Measurements from ENCODE around the gene ELOF1.
A peak's percentile ranks its signal among the peaks of the same experiment; 100 is the strongest.

ELOF1 gene

DNA sequence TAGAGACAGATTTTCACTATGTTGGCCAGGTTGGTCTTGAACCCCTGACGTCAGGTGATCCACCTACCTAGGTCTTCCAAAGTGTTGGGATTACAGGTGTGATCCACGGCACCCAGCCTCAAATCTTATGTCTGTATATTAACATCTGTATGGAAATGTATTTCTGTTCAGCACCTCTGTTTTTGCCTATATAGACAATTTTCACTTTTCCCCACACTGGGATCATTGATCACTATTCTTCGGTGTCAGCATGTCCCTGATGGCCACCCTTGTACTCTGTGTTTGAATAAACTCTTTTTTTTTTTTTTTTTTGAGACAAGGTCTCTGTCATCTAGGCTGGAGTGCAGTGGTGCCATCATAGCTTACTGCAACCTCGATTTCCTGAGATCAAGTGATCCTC lies 35.1 kb upstream of the ELOF1 start:
- H3K9ac ChIP-seq (ENCODE audit: low read depth, low read length) = no peak overlapping the region
- TF ChIP-seq, protein P1, sequence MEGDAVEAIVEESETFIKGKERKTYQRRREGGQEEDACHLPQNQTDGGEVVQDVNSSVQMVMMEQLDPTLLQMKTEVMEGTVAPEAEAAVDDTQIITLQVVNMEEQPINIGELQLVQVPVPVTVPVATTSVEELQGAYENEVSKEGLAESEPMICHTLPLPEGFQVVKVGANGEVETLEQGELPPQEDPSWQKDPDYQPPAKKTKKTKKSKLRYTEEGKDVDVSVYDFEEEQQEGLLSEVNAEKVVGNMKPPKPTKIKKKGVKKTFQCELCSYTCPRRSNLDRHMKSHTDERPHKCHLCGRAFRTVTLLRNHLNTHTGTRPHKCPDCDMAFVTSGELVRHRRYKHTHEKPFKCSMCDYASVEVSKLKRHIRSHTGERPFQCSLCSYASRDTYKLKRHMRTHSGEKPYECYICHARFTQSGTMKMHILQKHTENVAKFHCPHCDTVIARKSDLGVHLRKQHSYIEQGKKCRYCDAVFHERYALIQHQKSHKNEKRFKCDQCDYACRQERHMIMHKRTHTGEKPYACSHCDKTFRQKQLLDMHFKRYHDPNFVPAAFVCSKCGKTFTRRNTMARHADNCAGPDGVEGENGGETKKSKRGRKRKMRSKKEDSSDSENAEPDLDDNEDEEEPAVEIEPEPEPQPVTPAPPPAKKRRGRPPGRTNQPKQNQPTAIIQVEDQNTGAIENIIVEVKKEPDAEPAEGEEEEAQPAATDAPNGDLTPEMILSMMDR (IDR thresholded peaks at IDR 0.05; ENCODE audit: borderline replicate concordance, extremely low read depth, low read length, poor library complexity, severe bottlenecking) = no peak
- TF ChIP-seq EZH2 (IDR thresholded peaks at IDR 0.05; ENCODE audit: borderline replicate concordance, low read depth, low read length, severe bottlenecking) = no peak
- no peak for DNase-seq
- no peak overlapping the region for H3K27ac ChIP-seq (ENCODE audit: low read length)
- H4K20me1 ChIP-seq (ENCODE audit: insufficient read depth, low read length) = peaks cover 7% of the 10 kb centered on the region
- H3K27me3 ChIP-seq (ENCODE audit: insufficient read depth, low read length, poor library complexity) = no peaks in the 10 kb centered on the region
- H3K4me3 ChIP-seq (ENCODE audit: low read depth in 1 of 2, low read length in 2 of 2) = no peak overlapping the region
- H3K4me1 ChIP-seq (ENCODE audit: insufficient read depth, low read length) = peaks cover 21% of the 10 kb centered on the region
- H3K4me2 ChIP-seq (ENCODE audit: insufficient read depth, low read length) = no peak overlapping the region
- peaks cover 6% of the 10 kb centered on the region for H3K36me3 ChIP-seq (ENCODE audit: insufficient read depth, low read length)
- H3K9me3 ChIP-seq (ENCODE audit: insufficient read depth, low read length, severe bottlenecking) = no peaks in the 10 kb centered on the region
- H2AFZ ChIP-seq (ENCODE audit: low read depth, low read length) = no peak overlapping the region
- no peak for ATAC-seq (ENCODE audit: insufficient read depth, low read depth)
- peaks cover 18% of the 10 kb centered on the region for H3K79me2 ChIP-seq (ENCODE audit: insufficient read depth, low read length)

DNA sequence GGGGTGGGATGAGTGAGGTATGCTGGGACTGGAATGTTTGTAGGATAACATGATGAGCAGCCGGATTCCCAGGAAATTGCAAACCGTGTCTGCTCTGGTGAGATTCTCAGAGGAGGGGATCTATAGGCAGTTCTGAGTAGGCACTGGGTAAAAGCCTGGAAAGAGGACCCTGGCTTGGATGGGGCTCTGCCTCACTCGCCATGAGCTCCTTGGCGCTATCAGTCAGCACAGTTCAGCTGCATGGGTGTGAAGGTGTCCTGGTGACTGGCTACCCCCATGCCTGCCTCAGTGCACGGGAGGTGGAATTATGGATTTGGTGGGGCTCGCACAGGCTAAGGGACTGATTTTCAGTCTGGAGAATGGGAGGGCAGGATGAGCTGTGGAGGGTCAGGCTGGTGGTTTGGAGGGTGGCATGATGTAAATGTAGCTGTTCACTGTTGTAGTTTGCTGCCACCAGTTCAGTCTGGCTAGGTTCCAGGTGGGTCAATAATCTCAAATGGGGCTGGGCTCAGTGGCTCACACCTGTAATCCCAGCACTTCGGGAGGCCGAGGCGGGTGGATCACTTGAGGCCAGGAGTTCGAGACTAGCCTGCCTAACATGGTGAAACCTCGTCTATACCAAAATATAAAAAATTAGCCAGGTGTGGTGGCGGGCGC lies 29.1 kb upstream of the ELOF1 start:
- ATAC-seq (ENCODE audit: insufficient read depth, low read depth) (peak; percentile 38; the same call in 1 of the 3 replicates), DNase-seq (no peak)
- Histone ChIP-seq H3K9ac (ENCODE audit: low read depth, low read length) (peak overlapping the region; percentile 15; the same call in 1 of the 2 replicates), H4K20me1 (ENCODE audit: insufficient read depth, low read length) (no peaks in the 10 kb centered on the region), H3K79me2 (ENCODE audit: insufficient read depth, low read length) (no peaks in the 10 kb centered on the region), H3K4me1 (ENCODE audit: insufficient read depth, low read length) (peaks cover 8% of the 10 kb centered on the region; the same call in 1 of the 2 replicates), H2AFZ (ENCODE audit: low read depth, low read length) (peak overlapping the region; percentile 54), H3K36me3 (ENCODE audit: insufficient read depth, low read length) (no peaks in the 10 kb centered on the region), H3K9me3 (ENCODE audit: insufficient read depth, low read length, severe bottlenecking) (no peaks in the 10 kb centered on the region), H3K27me3 (ENCODE audit: insufficient read depth, low read length, poor library complexity) (no peaks in the 10 kb centered on the region), H3K4me2 (ENCODE audit: insufficient read depth, low read length) (peak overlapping the region; percentile 23), H3K4me3 (ENCODE audit: low read depth in 1 of 2, low read length in 2 of 2) (no peak overlapping the region), H3K27ac (ENCODE audit: low read length) (no peak overlapping the region)
- no peak for TF ChIP-seq EZH2 (IDR thresholded peaks at IDR 0.05; ENCODE audit: borderline replicate concordance, low read depth, low read length, severe bottlenecking)
- TF ChIP-seq, protein P1 (IDR thresholded peaks at IDR 0.05; ENCODE audit: borderline replicate concordance, extremely low read depth, low read length, poor library complexity, severe bottlenecking) = no peak

DNA sequence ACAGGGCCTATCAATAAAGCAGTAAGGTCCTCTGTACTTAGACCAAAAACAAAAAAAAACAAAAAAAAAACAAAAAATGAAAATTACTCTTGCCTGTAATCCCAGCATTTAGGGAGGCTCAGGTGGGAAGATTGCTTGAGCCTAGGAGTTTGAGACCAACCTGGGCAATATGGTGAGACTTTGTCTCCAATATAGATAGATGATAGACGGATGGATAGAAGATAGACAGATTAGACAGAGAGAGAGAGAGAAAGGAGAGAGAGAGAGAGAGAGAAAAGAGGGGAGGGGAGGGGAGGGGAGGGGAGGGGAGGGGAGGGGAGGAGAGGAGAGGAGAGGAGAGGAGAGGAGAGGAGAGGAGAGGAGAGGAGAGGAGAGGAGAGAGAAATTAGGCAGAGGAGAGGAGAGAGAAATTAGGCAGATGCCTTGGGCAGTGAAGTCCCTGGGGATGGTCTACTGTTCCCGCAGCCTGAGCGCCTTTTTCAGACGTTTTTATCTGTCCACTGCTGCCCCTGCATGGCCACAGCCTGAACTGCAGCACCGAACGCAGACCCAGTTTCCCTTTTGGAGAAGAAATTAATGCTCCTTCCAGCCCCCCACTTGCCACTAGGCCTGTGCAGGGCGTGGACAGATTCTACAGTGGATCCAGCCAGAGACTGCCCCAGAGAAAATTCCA lies 28.4 kb upstream of the ELOF1 start:
- H3K4me1 ChIP-seq (ENCODE audit: insufficient read depth, low read length) = peaks cover 8% of the 10 kb centered on the region; the same call in 1 of the 2 replicates
- TF ChIP-seq EZH2 (IDR thresholded peaks at IDR 0.05; ENCODE audit: borderline replicate concordance, low read depth, low read length, severe bottlenecking) = no peak
- TF ChIP-seq, protein P1 (IDR thresholded peaks at IDR 0.05; ENCODE audit: borderline replicate concordance, extremely low read depth, low read length, poor library complexity, severe bottlenecking) = peak; percentile 96
- no peaks in the 10 kb centered on the region for H3K9me3 ChIP-seq (ENCODE audit: insufficient read depth, low read length, severe bottlenecking)
- peak overlapping the region; percentile 54 for H2AFZ ChIP-seq (ENCODE audit: low read depth, low read length)
- H3K79me2 ChIP-seq (ENCODE audit: insufficient read depth, low read length) = no peaks in the 10 kb centered on the region
- peak overlapping the region; percentile 23 for H3K4me2 ChIP-seq (ENCODE audit: insufficient read depth, low read length)
- H3K27me3 ChIP-seq (ENCODE audit: insufficient read depth, low read length, poor library complexity) = no peaks in the 10 kb centered on the region
- H3K9ac ChIP-seq (ENCODE audit: low read depth, low read length) = peak overlapping the region; percentile 15; the same call in 1 of the 2 replicates
- no peak overlapping the region for H3K4me3 ChIP-seq (ENCODE audit: low read depth in 1 of 2, low read length in 2 of 2)
- H4K20me1 ChIP-seq (ENCODE audit: insufficient read depth, low read length) = no peaks in the 10 kb centered on the region
- no peaks in the 10 kb centered on the region for H3K36me3 ChIP-seq (ENCODE audit: insufficient read depth, low read length)
- peak; percentile 84 for DNase-seq
- H3K27ac ChIP-seq (ENCODE audit: low read length) = no peak overlapping the region
- peak; percentile 93 for ATAC-seq (ENCODE audit: insufficient read depth, low read depth)

Measured in DND-41 (cell line).